B cell (primary cell): Measurements from ENCODE around the gene THBS3. TPM values are rescaled to one million over a fixed set of nuclear protein-coding genes. Genes with fewer than 3 reads are reported as not detected.
"Not testable (repeated sequence)": the region's sequence is repeated elsewhere in the genome, so short reads cannot be mapped to it uniquely, and the experiment has no call there.

ENCODE experiments used
- ATAC-seq: fragments of 200-7000 bp; cut with Tn5 transposase; one replicate; pipeline ENCODE4 v1.10.0; 2021; ENCODE audit warnings: low read depth, mild to moderate bottlenecking, moderate number of reproducible peaks, moderate library complexity
- CTCF ChIA-PET: fragments of 350-600 bp; sonication (Branson Sonifier 250); formaldehyde crosslinking; loops from one replicate; lab custom pipeline; 2021; ENCODE audit warnings: antibody characterized with exemption, inconsistent platforms; lab: Charles Lee
- POLR2A ChIA-PET: fragments of 350-600 bp; sonication (Branson Sonifier 250); formaldehyde crosslinking; loops from one replicate; lab custom pipeline; 2021; ENCODE audit warnings: antibody characterized with exemption; lab: Charles Lee
- DNase-seq: peaks from one replicate; pipeline ENCODE4 v3.0.0; 2013
- H2AFZ ChIP-seq: 2 replicates; pipeline ENCODE4 v1.6.1; 2012; ENCODE audit warnings: mild to moderate bottlenecking, low read depth, low read length; ENCODE audit not compliant: insufficient read depth, poor library complexity, severe bottlenecking
- H3K27ac ChIP-seq, 2 donors: 1 replicate in 1 of 2; 2 replicates in 1 of 2; pipeline ENCODE4 v1.5.1; 2012 to 2013; ENCODE audit warnings: low read length in 2 of 2, mild to moderate bottlenecking in 2 of 2, moderate library complexity in 1 of 2
- H3K27me3 ChIP-seq, 4 experiments: fragments of 200-600 bp in 1 of 4; sonication (generic) in 1 of 4; replicated peaks in 1 of 4; 1 replicate in 2 of 4; 2 replicates in 2 of 4; pipeline versions ENCODE4 v1.6.1 to v1.7.0; 2013 to 2016; ENCODE audit warnings: low read length in 3 of 4, mild to moderate bottlenecking in 2 of 4, mixed read lengths in 1 of 4, moderate library complexity in 1 of 4; ENCODE audit not compliant: insufficient read depth in 4 of 4, control insufficient read depth in 3 of 4; ENCODE audit errors: control extremely low read depth in 1 of 4
- H3K36me3 ChIP-seq, 2 experiments: replicated peaks in 1 of 2; 1 replicate in 1 of 2; 2 replicates in 1 of 2; pipeline versions ENCODE4 v1.6.1 to v1.7.1; 2013; ENCODE audit warnings: low read length in 1 of 2; ENCODE audit not compliant: insufficient read depth in 2 of 2, control insufficient read depth in 1 of 2; ENCODE audit errors: control extremely low read depth in 1 of 2, extremely low read depth in 1 of 2
- H3K4me1 ChIP-seq, 2 donors: fragments of 200-600 bp in 1 of 2; sonication (generic) in 1 of 2; 1 replicate in 1 of 2; 2 replicates in 1 of 2; pipeline versions ENCODE4 v1.5.1 to v1.6.1; 2013 to 2017; ENCODE audit warnings: low read length in 2 of 2; ENCODE audit not compliant: control insufficient read depth in 2 of 2, insufficient read depth in 2 of 2
- H3K4me2 ChIP-seq: replicated peaks from 2 replicates; pipeline ENCODE3; 2012; ENCODE audit warnings: mild to moderate bottlenecking, low read depth, low read length; ENCODE audit not compliant: poor library complexity, severe bottlenecking
- H3K4me3 ChIP-seq, 5 experiments: fragments of 200-600 bp in 1 of 5; sonication (generic) in 1 of 5; 1 replicate in 3 of 5; 2 replicates in 2 of 5; pipeline versions ENCODE4 v1.5.1 to v1.7.0; 2011 to 2016; ENCODE audit warnings: low read length in 4 of 5, mild to moderate bottlenecking in 4 of 5, low read depth in 2 of 5, control low read depth in 1 of 5, moderate library complexity in 1 of 5; ENCODE audit not compliant: insufficient read depth in 1 of 5; ENCODE audit errors: control extremely low read depth in 1 of 5, extremely low read depth in 1 of 5
- H3K79me2 ChIP-seq: fragments of 200-600 bp; sonication (generic); one replicate; pipeline ENCODE4 v1.6.0; 2016; ENCODE audit warnings: low read length; ENCODE audit not compliant: control insufficient read depth, insufficient read depth
- H3K9ac ChIP-seq: fragments of 200-600 bp; sonication (generic); 2 replicates; pipeline ENCODE4 v1.6.1; 2017; ENCODE audit warnings: mild to moderate bottlenecking, low read length, moderate library complexity
- H3K9me3 ChIP-seq, 3 donors: one replicate each; pipeline versions ENCODE4 v1.6.1 to v1.7.1; 2013; ENCODE audit warnings: low read length in 2 of 3; ENCODE audit not compliant: control insufficient read depth in 2 of 3, insufficient read depth in 1 of 3; ENCODE audit errors: control extremely low read depth in 1 of 3
- H4K20me1 ChIP-seq: 2 replicates; pipeline ENCODE4 v1.6.0; 2012; ENCODE audit warnings: mild to moderate bottlenecking, low read length; ENCODE audit not compliant: insufficient read depth, control insufficient read depth, poor library complexity, severe bottlenecking
- H3K27ac Mint-ChIP-seq: one replicate; pipeline ENCODE4 v1.8.0; 2021; ENCODE audit warnings: mixed read lengths
- H3K27me3 Mint-ChIP-seq: one replicate; pipeline ENCODE4 v1.8.0; 2021; ENCODE audit warnings: mixed read lengths
- H3K4me1 Mint-ChIP-seq: one replicate; pipeline ENCODE4 v1.8.0; 2021; ENCODE audit warnings: mixed read lengths
- H3K4me3 Mint-ChIP-seq: one replicate; pipeline ENCODE4 v1.8.0; 2021; ENCODE audit warnings: mixed read lengths
- H3K9me3 Mint-ChIP-seq: one replicate; pipeline ENCODE4 v1.8.0; 2022; ENCODE audit warnings: mixed read lengths; ENCODE audit not compliant: insufficient read depth
- EZH2 ChIP-seq: IDR thresholded peaks from 2 replicates; pipeline ENCODE4 v1.6.1; 2012; ENCODE audit warnings: borderline replicate concordance, low read depth, mild to moderate bottlenecking, moderate library complexity, low read length; ENCODE audit not compliant: insufficient read depth, poor library complexity, severe bottlenecking
- WGBS: methylation state at CpG from one replicate; pipeline ENCODE4 v1.1.5; 2013; ENCODE audit warnings: missing lambda C conversion rate; ENCODE audit not compliant: insufficient coverage; 5-methylcytosine and 5-hydroxymethylcytosine counted together
- intact Hi-C: fragments of 100-400 bp; cut with micrococcal nuclease; formaldehyde crosslinking; loops from one replicate; pipeline ENCODE4 v1.10.0; 2022
- polyA plus RNA-seq: library from polyadenylated mRNA; depleted of rRNA; stranded (reverse); fragments of >200 nt; gene quantifications from 2 replicates; pipeline ENCODE4 v1.2.3, GENCODE V29; 2012
- total RNA-seq, 2 donors: library from RNA; stranded (reverse); fragments of 120-200 nt in 1 of 2; gene quantifications; 1 replicate in 1 of 2; 2 replicates in 1 of 2; pipeline versions ENCODE4 v1.2.3 to v1.2.4, GENCODE V29; 2013 to 2022

THBS3 gene
- total and polyA plus RNA-seq, 2 donors (not counting 1 experiment from before 2014, with no cell fraction given), result 28.0 to 28.6 TPM

GRCh38 chr1:155191904-155192303 is 15.8 kb downstream of the THBS3 start:
- peaks cover 15 to 23% of the 10 kb centered on the region in 2 donors for H3K4me1 ChIP-seq
- H3K4me3 Mint-ChIP-seq, result peak overlapping the region; percentile 30
- peaks cover 0 to 19% (median 1%) of the 10 kb centered on the region in 4 experiments for H3K27me3 ChIP-seq
- H3K9ac ChIP-seq, result no peak overlapping the region
- H3K36me3 ChIP-seq, result no peaks in the 10 kb centered on the region
- no peak overlapping the region for H3K27ac ChIP-seq
- intact Hi-C loops, result loop anchor here (2.0 to 5.0 kb wide), 3 partner anchors 15 to 35 kb away; partner anchors contain the start of gene MTX1
- ChIA-PET CTCF (interaction anchor here (0.6 to 7.7 kb wide), 4 partner anchors 15 to 35 kb away, joined by 3 to 196 read pairs (median 28); partner anchors contain the start of genes KRTCAP2, MTX1, THBS3 and TRIM46), POLR2A (interaction anchor here (0.5 kb wide), 1 partner anchor 42 kb away, joined by 6 read pairs; no protein-coding TSS in a partner anchor)
- no peaks in the 10 kb centered on the region for H4K20me1 ChIP-seq
- no peak overlapping the region for H3K4me3 ChIP-seq
- no peak for TF ChIP-seq EZH2
- H3K9me3 ChIP-seq, result peaks cover 0 to 5% (median 0%) of the 10 kb centered on the region in 3 donors
- no peaks in the 10 kb centered on the region for H3K9me3 Mint-ChIP-seq
- DNase-seq, result no peak
- no peak overlapping the region for H3K27ac Mint-ChIP-seq
- WGBS, result 97% methylated on average over 14 of the region's 17 CpGs
- no peaks in the 10 kb centered on the region for H3K27me3 Mint-ChIP-seq
- H3K79me2 ChIP-seq, result no peaks in the 10 kb centered on the region
- no peak for ATAC-seq
- peaks cover 36% of the 10 kb centered on the region for H3K4me1 Mint-ChIP-seq
- no peak overlapping the region for H2AFZ ChIP-seq
- H3K4me2 ChIP-seq, result no peak overlapping the region

GRCh38 chr1:155189926-155190325 is 17.8 kb downstream of the THBS3 start:
- H3K4me1 Mint-ChIP-seq, result peaks cover 41% of the 10 kb centered on the region
- POLR2A ChIA-PET, H3K36me3 ChIP-seq, H2AFZ ChIP-seq, H3K27ac ChIP-seq, H3K27me3 Mint-ChIP-seq, H3K9me3 ChIP-seq, ATAC-seq, H3K79me2 ChIP-seq, H4K20me1 ChIP-seq, H3K4me3 ChIP-seq, H3K9ac ChIP-seq, H3K9me3 Mint-ChIP-seq, H3K27ac Mint-ChIP-seq, CTCF ChIA-PET, H3K4me3 Mint-ChIP-seq, DNase-seq, H3K4me2 ChIP-seq: not testable (repeated sequence)
- intact Hi-C loops, result loop anchor here (5.0 kb wide), 1 partner anchor 37 kb away; no protein-coding TSS in a partner anchor
- peaks cover 25 to 39% of the 10 kb centered on the region in 2 donors for H3K4me1 ChIP-seq
- H3K27me3 ChIP-seq, result peaks cover 0 to 15% (median 1%) of the 10 kb centered on the region in 4 experiments
- 97% methylated on average over 18 of the region's 45 CpGs for WGBS
